KBM-7 (cell line): ENCODE results near the gene RPSA.
A peak's percentile ranks its signal among the peaks of the same experiment; 100 is the strongest.
"Not testable (repeated sequence)": the region's sequence is repeated elsewhere in the genome, so short reads cannot be mapped to it uniquely, and the experiment has no call there.

Experiments used
- DNase-seq: peaks from one replicate; pipeline ENCODE4 v3.0.0-alpha.2; 2015
- in situ Hi-C: fragments of 300-500 bp; cut with MboI; formaldehyde crosslinking; loops from 2 replicates; pipeline ENCODE4 v1.14.3; 2020; ENCODE audit warnings: low sequenced_read_pairs, low pct_unique_long_range_greater_than_20kb, mixed read lengths

RPSA gene

DNA sequence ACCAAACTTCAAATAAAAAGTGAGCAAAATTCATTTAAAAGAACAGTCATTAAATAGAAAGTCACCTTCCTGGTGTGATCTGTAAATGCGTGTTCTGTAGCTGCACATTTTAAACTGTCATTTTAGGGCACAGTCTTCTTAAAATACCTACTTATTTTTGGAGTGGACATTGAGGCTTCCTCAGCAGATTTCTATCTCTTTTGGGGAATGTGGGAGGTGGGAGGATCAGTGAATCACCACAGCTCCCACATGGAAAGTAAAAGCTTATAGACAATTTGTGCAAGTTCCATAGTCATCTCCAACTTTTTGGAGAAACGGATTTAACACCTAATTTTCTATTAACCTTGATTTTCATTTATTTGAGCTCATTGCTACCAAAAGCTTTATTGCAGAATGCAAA lies 39.9 kb downstream of the RPSA start:
- no peak for DNase-seq
- in situ Hi-C loops = no loop called here

GRCh38 chr3:39447637-39448483 lies 41.3 kb downstream of the RPSA start:
- in situ Hi-C loops = no loop called here

DNA sequence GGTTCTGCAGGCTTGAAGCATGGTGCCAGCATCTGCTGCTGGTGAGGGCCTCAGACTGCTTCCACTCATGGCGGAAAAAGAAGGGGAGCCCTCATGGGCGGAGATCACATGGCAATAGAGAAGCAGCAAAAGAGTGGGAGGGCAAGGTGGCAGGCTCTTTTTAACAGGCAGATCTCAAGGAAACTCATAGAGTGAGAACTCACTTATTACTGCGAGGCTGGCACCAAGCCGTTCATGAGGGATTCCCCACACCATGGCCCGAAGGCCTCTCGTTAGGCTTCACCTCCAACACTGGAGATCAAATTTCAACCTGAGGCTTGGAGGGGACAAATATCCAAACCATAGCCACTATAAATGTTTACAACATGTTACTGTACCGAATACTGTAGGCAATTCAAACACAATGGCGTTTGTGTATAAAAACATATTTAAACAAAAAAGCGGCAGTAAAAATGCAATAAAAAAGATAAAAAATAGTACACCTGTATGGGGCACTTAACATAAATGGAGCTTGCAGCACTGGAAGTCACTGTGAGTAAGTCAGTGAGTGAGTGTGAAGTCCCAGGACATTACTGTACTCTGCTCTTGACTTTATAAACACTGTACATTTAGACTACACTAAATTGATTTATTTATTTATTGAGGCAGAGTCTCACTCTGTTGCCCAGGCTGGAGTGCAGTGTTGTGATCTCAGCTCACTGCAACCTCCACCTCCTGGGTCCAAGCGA lies 42.1 kb downstream of the RPSA start:
- DNase-seq = no peak
- in situ Hi-C loops = no loop called here

More at GRCh38 chr3:39447637-39448483, 41.3 kb downstream of the RPSA start:
- peak; percentile 68 for DNase-seq

GRCh38 chr3:39449796-39450195 lies 43.3 kb downstream of the RPSA start:
- no peak for DNase-seq
- in situ Hi-C loops = no loop called here

DNA sequence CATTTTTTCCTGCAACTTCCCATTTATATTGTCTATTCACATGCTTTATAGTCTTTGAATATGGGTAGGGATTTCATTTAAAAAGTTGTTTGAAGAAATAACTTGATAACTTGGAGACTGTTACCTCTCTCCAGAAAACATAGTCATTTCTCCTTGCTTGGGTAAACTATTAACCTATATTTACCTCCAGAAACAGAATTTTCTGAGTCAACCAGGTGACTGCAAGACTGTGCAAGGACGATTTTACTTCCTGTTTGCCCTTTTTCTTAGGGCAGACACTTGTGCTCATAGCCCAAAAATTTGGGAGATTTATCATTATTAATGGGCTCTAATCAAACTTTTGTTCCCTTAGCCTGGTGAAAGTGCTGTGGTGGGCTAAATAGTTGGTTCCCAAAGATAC lies 46.6 kb downstream of the RPSA start:
- in situ Hi-C loops = no loop called here

GRCh38 chr3:39453872-39454271 lies 47.4 kb downstream of the RPSA start:
- DNase-seq, in situ Hi-C loops: not testable (repeated sequence)

More for the DNA sequence above, 46.6 kb downstream of the RPSA start:
- DNase-seq = no peak

GRCh38 chr3:39454591-39455217 lies 48.2 kb downstream of the RPSA start:
- DNase-seq = no peak
- in situ Hi-C loops = no loop called here

DNA sequence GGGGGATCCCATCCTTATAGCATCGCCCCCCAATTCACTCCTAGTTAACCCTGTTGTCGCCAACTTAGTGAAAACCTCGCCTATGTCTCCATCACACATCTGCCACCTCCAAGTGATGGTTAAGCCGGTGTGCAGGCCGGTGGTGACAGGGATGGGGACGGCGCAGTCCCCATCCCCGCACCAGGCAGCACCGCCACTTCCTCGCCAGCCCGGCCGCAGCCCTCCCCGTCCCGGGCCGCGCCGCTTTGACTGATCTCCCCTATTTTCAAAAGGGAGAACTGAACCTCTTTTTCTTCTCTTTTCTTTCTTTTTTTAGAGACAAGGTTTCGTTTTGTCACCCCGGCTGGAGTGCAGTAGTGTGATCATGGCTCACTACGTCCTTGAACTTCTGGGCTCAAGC lies 49.6 kb downstream of the RPSA start:
- DNase-seq = no peak
- in situ Hi-C loops = no loop called here

DNA sequence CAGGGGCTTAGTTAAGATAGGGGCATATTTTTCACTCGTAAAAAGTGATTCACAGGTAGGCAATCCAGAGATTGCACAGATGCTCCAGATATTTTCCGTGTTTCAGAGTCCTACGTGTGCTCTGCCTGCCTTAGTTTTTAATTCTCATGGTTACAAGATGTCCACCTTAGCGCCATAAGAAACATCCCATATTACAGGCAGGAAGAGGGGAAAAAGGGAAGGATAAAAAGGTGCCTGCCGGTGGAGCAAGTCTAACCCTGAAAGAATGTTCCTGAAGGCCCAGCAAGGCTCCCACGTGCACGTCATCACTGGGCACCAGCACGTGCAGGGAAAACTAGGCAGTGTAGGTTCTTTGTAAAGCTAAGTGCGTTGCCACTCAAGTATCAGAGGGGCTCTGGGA lies 50.8 kb downstream of the RPSA start:
- in situ Hi-C loops = no loop called here
- no peak for DNase-seq

DNA sequence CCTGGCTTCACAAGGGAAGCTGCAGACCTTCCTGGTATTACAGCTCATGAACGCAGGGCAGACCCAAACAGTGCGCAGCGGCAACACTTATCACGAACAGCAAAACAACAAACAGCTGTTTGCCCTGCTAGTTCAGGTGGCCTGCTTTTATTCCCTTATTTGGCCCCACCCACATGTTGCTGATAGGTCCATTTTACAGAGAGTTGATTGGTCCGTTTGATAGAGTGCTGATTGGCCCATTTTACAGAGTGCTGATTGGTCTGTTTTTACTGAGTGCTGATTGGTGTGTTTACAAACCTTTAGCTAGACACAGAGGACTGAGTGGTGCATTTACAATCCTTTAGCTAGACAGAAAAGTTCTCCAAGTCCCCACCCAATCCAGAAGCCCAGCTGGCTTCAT lies 52.1 kb downstream of the RPSA start:
- in situ Hi-C loops, DNase-seq: not testable (repeated sequence)

DNA sequence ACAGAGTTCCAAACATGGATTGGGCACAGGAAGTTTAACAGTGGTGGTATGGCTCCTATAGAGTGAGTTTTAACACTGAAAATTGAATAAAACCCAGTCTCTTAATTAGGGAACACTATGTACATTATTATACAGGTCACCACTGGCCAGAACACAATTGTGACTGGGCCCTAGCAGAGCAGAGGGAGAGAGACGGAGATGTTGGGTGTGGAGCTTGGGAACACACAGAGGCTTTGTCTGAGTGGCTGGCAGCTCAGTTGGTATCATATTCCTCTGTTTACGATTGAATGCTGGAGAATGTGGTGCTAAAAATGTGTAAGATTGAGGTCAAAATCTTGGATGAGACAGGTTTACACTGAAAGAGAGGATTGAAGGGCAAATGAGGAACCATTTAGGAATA lies 54.2 kb downstream of the RPSA start:
- in situ Hi-C loops = no loop called here
- no peak for DNase-seq
